Middle frontal gyrus (tissue), 1 donor: Measurements from ENCODE around the gene KLF15.

ENCODE experiments used
- DNase-seq: peaks from one replicate; pipeline ENCODE4 v3.0.0-alpha.2; 2015; ENCODE audit warnings: low spot score; ENCODE audit errors: extremely low spot score

Gene KLF15

DNA sequence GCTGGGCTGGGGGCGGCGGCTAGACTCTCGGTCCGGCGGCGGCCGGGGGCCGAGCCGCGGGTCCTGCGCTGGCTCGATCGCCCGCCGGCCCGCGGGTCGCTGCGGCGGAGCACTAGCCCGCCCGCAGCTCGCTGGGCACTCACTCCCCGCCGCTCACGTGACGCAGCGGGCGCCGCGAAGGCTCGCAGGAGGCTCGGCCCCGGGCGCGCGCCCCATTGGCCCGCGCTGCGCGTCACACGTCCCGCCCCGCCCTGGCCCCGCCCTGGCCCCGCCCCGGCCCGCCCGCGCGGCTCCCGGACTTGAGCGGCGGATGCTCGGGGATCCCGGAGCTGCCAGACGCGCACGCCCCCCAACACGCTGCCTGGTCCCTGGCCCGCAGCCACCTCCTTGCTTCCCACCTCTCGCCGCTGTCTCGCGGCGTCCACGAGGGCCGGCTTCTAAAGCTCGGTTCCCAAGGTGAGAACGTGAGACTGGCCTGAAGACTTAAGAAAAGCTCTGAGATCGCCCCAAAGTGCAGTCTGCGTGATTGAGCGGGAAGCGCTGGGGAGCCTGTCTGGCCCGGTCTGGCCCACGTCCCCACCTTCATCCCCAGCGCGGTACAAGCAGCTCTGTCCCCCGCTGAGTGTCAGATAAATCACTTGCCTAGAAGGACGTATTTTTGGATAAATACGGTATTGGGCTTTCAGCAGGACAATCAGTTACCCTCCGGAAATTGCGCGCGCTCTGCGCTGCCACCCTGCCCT lies at the start of gene KLF15:
Gene KLF15, minus strand, starts transcription at position 114 of the 743 bp plus-strand sequence. CDS start 4,486 bp downstream, outside the sequence.
- peak; percentile 87 for DNase-seq

DNA sequence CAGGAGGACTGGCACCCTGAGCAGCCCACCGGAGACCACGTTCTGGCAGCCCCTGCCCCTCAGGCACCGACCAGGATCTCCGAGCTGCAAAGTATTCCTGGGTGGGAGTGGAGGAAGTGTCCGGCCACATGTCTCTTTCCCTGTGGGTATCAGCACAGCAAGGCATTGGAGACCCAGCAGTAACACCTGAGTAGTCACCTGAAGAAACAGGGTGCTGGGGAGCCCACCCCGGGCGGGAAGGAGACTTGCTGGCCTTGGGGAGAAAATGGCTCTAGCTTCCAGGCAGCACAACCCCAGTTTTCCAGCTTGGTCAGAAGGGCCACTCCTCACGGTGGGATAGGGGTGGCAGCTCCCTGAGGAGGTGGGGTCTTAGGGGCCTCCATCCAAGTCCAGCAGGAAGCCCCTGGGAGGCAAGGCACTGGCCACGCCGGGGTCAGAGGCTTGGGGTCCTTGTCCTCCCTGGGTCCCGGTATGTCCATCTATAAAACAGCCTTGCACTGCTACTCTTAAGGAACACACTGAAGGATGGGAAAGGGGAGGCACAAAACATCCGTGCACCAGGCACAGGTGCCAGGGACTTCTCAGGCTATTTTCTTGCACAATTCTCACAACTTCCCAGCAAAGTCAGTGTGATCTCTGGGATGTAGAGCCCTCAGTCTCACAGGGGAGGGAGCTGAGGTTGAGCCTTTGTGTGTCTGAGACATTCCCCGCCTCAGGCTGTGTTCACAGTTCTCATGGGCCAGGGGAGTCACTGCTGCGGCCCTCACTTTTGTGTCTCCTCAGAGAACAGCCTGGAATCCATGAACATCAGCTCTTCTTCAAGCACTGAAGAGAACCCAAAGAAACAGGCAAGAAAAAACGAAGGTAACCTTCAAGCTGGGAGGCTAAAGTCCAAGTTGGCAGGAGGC lies 49.4 kb upstream of the KLF15 start:
- DNase-seq = no peak

GRCh38 chr3:126402666-126403302 lies 45.6 kb upstream of the KLF15 start:
- no peak for DNase-seq

DNA sequence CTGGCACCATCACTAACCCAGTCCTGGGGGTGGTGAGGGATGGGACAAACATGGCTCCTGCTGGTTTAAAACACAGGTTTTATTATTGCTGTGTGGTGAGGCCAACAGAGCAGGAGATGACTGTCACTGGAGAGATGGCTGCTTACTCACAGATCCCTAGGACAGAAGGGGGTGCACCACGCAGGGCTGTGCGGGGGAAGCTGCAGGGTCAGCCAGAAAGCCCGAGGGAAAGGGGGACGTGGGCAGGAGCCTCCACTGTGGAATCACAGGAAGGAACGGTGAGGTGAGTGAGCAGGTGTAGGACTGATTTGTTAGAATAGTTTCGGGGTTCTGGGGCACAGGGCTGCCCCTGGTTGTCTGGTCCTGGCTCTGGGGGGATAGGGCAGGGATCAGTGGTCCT lies 45.0 kb upstream of the KLF15 start:
- no peak for DNase-seq

DNA sequence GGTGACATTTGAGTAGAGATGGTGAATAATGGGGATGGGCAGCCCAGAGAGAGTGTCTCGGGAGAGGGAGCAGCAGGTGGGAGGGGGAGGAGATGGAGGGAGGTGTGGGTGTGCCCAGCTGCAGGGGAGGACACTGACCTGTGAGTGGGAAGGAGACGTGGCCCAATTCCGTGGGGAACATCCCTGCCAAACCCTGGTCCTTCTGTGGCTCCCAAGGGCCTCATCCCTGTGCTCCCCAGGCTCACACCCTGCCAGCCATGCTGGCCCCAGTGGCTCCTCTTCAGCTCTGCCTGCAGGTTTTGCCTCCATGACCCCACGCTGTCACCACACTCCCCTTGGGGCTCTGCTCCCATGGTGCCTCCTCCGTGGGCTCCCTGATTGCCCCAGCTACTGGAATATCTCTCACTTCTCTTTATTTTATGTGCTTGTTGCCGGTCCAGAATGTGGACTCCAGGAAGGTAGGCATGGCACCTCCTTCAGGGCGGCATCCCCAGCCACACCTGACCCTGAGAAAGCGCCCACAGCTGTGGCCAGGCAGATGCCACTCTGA lies 44.5 kb upstream of the KLF15 start:
- no peak for DNase-seq

GRCh38 chr3:126399756-126400155 lies 42.5 kb upstream of the KLF15 start:
- no peak for DNase-seq

- no peak for DNase-seq
Measured at GRCh38 chr3:126399351-126399735, 42.1 kb upstream of the KLF15 start.

DNA sequence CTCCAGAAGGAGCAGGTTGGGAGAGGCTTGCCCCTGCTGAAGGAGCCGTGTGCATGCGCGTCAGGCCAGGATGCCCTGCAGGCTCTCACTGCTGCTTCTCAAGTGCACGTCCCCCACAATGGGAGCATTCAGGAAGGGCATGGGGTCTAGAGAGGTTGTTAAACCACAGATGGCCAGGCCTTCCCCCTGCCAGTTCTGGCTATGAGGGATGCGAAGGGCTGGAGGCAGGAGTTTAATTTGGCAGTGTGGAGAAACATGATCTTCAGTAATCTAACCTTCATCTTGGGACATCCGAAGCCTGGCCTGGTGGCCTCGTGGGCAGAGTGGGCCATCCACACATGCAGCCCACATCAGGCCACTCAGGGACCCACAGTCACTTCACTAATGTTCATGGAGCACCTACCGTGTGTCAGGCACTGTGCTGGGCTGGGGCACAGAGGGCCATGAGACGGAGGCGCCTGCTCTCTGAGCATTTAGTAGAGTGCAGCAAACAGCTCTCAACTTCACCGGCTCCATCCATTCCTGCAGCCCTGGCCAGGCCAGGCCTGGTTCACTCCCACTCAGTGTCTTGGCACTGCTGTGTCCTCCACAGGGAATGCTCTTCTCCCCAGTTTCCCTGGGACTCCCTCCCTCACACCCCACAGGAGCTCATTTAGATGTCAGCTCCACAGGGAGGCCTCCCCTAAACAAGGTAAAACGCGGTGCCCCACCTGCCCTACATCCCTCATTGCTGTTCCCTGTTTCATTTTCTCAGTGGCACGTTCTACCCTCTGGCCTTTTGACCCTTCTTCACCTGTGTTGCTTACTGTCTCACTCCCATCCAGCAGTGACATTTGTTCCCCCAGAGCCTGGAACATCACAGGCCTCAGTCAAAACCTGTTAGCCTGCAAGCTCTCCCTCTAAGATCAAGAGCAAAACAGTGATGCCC lies 41.5 kb upstream of the KLF15 start:
- DNase-seq = no peak

DNA sequence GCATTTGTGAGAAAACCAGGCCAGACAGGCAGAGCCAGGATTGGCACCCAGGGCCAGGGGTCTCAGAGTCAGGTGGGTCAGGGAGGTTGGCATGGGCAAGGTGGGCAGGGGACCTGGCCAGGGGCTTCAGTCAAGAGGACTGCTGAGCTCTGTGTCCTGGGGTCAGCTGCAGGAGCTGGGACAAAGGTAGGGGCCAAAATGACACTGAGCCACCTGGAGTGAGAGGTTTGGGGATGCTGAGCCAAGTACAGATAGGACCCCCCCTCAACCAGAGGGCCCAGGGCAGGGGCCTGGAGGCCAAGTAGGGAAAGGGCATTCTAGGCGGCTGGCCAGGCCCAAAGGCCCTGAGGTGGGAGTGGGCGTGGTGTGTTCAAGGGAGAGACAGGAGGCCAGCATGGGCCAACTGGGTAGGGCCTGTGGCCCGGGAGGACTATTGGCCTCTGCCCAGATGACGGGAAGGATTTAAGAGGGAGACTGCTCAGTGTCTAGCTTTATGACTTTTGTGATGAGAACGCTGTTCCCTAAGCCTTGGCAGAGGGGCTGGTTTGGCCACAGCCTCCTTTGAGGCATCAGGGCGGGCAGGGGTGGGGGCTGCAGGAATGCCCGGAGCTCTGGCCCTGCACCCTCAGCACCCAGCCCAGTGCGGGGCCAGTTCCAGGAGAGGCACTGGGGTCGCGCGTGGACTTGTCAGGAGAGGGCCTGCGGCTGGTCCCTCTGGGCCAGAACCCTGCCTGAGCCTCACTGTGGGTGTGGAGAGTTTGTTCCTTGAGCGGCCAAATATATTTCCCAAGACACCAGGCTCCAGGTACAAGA lies 40.6 kb upstream of the KLF15 start:
- DNase-seq = no peak

- no peak for DNase-seq
Measured at GRCh38 chr3:126396536-126396935, 39.3 kb upstream of the KLF15 start.

DNA sequence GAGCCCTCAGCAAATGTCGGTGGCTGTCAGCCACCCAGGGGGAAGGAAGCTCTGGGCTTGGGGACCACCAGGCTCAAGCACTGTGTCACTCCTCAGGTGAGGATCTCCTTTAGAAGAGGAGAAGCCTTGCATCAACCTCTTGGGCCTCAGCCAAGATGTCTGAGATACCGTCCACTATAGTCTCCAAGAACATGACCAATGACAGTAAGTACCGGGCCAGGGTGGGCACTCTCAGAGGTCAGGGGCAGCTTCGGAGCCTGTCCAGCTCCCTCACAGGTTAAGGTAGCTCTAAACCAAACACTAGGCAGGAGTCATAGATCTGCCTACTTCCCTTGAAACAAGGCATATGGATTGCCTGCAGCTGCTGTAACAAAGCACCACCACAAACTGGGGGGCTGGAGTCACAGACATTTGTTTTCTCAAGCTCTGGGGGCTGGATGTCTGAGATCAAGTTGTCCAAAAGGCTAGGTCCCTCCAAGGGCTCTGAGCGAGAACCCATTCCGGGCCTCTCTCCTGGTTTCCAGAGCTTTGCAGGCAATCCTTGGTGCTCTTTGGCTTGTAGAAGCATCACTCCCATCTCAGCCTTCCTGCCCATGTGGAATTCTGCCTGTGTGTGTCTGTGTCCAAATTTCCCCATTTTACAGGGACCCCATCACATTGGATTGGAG lies 38.8 kb upstream of the KLF15 start:
- no peak for DNase-seq

DNA sequence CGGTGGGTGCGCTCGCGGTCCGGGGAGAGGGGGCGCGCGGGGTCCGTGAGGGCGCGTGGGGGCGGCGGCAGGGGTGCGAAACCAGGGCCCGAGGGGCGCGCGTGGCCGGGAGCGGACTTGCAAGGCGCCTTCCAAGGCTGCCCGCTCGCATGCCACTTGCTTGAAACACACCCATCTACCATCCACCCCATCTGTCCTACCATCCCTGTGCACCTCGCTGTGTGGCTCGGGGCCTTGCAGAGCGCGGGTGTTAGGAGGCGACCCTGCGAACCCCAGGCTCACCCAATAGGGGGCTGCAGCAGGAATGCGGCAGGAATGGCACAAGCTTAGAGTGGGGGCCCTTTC lies 37.7 kb upstream of the KLF15 start:
- no peak for DNase-seq

- peak; percentile 12 for DNase-seq
Measured at GRCh38 chr3:126394179-126394976, 37.2 kb upstream of the KLF15 start, which contains the start of gene CFAP100. Gene CFAP100, plus strand, starts transcription at chr3:126394909. Its CDS starts 1,092 bp downstream, at chr3:126396001.

- DNase-seq = no peak
Measured at GRCh38 chr3:126393563-126393962, 36.4 kb upstream of the KLF15 start.

- no peak for DNase-seq
Measured at GRCh38 chr3:126392246-126392645, 35.0 kb upstream of the KLF15 start.

GRCh38 chr3:126391631-126392030 lies 34.4 kb upstream of the KLF15 start:
- no peak for DNase-seq

DNA sequence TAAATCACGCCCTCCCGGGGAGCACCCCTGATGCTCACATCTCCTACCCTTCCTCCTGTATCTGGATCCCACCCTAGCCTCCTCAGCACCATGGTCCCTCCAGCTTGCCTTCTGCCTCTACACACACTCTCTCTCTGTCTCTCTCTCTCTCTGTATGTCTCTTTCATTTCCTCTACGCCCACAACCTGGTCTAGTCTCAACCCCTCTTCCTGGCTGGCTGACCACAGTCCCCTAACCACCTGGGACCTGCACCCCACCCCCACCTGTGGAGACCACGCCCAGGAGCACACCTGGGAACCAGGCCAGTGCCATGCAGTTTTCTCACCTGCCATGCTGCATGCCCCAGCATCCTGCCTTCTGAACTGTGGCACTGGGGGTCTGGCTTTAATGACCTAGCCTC lies 33.5 kb upstream of the KLF15 start:
- no peak for DNase-seq

GRCh38 chr3:126390201-126390600 lies 33.0 kb upstream of the KLF15 start:
- no peak for DNase-seq

- DNase-seq = no peak
Measured at GRCh38 chr3:126389794-126390146, 32.6 kb upstream of the KLF15 start.
